ENCODE measurements around the gene IQCB1. TPM values are rescaled to one million over a fixed set of nuclear protein-coding genes. Genes with fewer than 3 reads are reported as not detected.

The IQCB1 gene
- total RNA-seq, 1 experiment from 2014 or later, result 20.1 TPM

DNA sequence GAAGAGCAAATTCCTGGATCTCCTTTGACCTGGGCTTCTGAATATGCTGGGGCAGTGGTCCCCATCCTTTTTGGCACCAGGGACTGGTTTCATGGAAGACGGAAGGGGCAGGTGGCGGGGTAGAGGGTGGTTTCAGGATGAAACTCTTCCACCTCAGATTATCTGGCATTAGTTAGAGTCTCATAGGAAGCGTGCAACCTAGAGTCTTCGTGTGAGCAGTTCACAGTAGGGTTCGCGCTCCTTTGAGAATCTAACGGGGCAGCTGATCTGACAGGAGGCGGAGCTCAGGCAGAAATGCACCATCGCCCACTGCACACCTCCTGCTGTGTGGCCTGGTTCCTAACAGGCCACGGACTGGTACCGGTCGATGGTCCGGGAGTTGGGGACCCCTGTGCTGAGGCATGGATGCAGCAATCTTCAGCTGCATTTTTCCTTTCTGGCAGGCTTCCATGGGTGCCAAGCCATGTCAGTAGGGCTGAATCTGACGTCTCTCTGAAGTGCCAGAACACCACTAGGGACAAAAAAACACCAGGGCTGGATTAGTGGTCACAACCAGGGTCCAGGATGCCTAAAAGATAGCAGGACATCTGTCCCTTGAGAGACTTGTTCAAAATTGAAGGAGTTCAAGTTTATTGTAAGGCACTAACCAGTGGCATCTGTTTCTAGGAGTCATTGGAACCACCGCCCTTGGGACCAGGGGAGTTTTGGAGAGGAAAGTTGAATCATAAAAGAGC, 76.9 kb downstream of the IQCB1 start:
- in situ Hi-C loops (cut with HindIII; ENCODE audit: low pct_unique_long_range_greater_than_20kb, low sequenced_read_pairs), result no loop called here
- no TSS peak for BruUV-seq (replicated peaks)
- H3K4me1 ChIP-seq (ENCODE audit: control insufficient read depth, insufficient read depth, low read length), result no peaks in the 10 kb centered on the region
- ChIA-PET CTCF (no interaction called here), POLR2A (no interaction called here)
- TF ChIP-seq, protein P1, sequence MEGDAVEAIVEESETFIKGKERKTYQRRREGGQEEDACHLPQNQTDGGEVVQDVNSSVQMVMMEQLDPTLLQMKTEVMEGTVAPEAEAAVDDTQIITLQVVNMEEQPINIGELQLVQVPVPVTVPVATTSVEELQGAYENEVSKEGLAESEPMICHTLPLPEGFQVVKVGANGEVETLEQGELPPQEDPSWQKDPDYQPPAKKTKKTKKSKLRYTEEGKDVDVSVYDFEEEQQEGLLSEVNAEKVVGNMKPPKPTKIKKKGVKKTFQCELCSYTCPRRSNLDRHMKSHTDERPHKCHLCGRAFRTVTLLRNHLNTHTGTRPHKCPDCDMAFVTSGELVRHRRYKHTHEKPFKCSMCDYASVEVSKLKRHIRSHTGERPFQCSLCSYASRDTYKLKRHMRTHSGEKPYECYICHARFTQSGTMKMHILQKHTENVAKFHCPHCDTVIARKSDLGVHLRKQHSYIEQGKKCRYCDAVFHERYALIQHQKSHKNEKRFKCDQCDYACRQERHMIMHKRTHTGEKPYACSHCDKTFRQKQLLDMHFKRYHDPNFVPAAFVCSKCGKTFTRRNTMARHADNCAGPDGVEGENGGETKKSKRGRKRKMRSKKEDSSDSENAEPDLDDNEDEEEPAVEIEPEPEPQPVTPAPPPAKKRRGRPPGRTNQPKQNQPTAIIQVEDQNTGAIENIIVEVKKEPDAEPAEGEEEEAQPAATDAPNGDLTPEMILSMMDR (IDR thresholded peaks at IDR 0.05), result no peak
- TF ChIP-seq, protein P2, sequence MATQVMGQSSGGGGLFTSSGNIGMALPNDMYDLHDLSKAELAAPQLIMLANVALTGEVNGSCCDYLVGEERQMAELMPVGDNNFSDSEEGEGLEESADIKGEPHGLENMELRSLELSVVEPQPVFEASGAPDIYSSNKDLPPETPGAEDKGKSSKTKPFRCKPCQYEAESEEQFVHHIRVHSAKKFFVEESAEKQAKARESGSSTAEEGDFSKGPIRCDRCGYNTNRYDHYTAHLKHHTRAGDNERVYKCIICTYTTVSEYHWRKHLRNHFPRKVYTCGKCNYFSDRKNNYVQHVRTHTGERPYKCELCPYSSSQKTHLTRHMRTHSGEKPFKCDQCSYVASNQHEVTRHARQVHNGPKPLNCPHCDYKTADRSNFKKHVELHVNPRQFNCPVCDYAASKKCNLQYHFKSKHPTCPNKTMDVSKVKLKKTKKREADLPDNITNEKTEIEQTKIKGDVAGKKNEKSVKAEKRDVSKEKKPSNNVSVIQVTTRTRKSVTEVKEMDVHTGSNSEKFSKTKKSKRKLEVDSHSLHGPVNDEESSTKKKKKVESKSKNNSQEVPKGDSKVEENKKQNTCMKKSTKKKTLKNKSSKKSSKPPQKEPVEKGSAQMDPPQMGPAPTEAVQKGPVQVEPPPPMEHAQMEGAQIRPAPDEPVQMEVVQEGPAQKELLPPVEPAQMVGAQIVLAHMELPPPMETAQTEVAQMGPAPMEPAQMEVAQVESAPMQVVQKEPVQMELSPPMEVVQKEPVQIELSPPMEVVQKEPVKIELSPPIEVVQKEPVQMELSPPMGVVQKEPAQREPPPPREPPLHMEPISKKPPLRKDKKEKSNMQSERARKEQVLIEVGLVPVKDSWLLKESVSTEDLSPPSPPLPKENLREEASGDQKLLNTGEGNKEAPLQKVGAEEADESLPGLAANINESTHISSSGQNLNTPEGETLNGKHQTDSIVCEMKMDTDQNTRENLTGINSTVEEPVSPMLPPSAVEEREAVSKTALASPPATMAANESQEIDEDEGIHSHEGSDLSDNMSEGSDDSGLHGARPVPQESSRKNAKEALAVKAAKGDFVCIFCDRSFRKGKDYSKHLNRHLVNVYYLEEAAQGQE (IDR thresholded peaks at IDR 0.05; ENCODE audit: insufficient read depth in 1 of 2, low read depth in 2 of 2, low read length in 1 of 2), result no peak
- TF ChIP-seq TCF7L2 (IDR thresholded peaks at IDR 0.05; ENCODE audit: low read depth, low read length) (no peak), POLR2AphosphoS5 (IDR thresholded peaks at IDR 0.05; ENCODE audit: low read depth, low read length) (no peak), SIN3A (IDR thresholded peaks at IDR 0.05; ENCODE audit: borderline replicate concordance, insufficient read depth, low read depth, low read length) (no peak)
- H3K27me3 ChIP-seq (ENCODE audit: control insufficient read depth, insufficient read depth, low read length), result no peaks in the 10 kb centered on the region; the same call in 1 of the 2 replicates
- H3K4me3 ChIP-seq (ENCODE audit: low read depth in 2 of 2, low read length in 2 of 2), result no peak overlapping the region
- DNase-seq (ENCODE audit: low read depth, low spot score) (no peak), ATAC-seq (no peak)
- intact Hi-C loops (cut with micrococcal nuclease; ENCODE audit: unreplicated experiment), result no loop called here
- H3K9me3 ChIP-seq (ENCODE audit: control insufficient read depth, insufficient read depth, low read depth, low read length), result no peaks in the 10 kb centered on the region
- H3K27ac ChIP-seq (ENCODE audit: low read length), result no peak overlapping the region
- no peaks in the 10 kb centered on the region for H3K36me3 ChIP-seq (ENCODE audit: control insufficient read depth, insufficient read depth, low read length)

DNA sequence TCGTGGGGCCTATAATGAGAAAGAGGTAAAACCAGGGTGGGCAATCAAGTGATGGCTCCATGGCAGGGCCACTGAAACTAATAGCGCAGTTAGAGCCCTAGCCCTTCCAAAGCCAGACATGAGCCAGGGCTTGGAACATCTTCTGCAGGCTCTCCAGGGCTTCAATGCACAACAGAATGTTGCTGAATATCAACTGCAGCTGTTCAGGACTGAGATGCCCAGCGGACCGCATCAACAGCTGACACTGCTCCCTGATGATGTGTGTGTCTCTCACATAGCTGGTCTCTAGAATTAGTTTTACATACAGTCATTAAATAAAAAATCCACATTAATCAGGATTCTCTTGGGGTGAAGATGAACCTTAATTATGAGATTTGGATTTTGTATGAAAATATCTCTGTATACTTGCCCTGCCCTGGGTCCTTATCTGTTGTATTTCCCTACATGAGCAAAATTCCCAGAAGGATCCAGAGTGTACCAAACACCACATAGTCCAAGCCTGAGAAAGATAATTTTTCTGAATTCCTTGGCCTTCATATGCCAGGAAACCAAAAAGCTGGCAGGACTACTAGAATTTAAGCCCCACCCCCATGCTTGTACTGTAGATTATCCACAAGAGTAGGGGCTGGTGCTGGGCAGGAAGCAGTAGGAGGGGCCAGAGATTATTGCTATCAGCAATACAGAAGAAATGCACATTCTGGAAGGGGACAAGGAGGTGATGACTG, 77.6 kb downstream of the IQCB1 start:
- no peak for DNase-seq (ENCODE audit: low read depth, low spot score)
- Histone ChIP-seq H3K9me3 (ENCODE audit: control insufficient read depth, insufficient read depth, low read depth, low read length) (no peaks in the 10 kb centered on the region), H3K27me3 (ENCODE audit: control insufficient read depth, insufficient read depth, low read length) (no peaks in the 10 kb centered on the region; the same call in 1 of the 2 replicates), H3K27ac (ENCODE audit: low read length) (no peak overlapping the region), H3K4me3 (ENCODE audit: low read depth in 2 of 2, low read length in 2 of 2) (no peak overlapping the region), H3K36me3 (ENCODE audit: control insufficient read depth, insufficient read depth, low read length) (no peaks in the 10 kb centered on the region), H3K4me1 (ENCODE audit: control insufficient read depth, insufficient read depth, low read length) (no peaks in the 10 kb centered on the region)
- ChIA-PET POLR2A (no interaction called here), CTCF (no interaction called here)
- BruUV-seq (replicated peaks), result no TSS peak
- no peak for TF ChIP-seq POLR2AphosphoS5 (IDR thresholded peaks at IDR 0.05; ENCODE audit: low read depth, low read length)
- TF ChIP-seq SIN3A (IDR thresholded peaks at IDR 0.05; ENCODE audit: borderline replicate concordance, insufficient read depth, low read depth, low read length), result no peak
- TF ChIP-seq, protein P1 (IDR thresholded peaks at IDR 0.05), result no peak
- TF ChIP-seq, protein P2 (IDR thresholded peaks at IDR 0.05; ENCODE audit: insufficient read depth in 1 of 2, low read depth in 2 of 2, low read length in 1 of 2), result no peak
- TF ChIP-seq TCF7L2 (IDR thresholded peaks at IDR 0.05; ENCODE audit: low read depth, low read length), result no peak
- in situ Hi-C loops (cut with HindIII; ENCODE audit: low pct_unique_long_range_greater_than_20kb, low sequenced_read_pairs) (no loop called here), intact Hi-C loops (cut with micrococcal nuclease; ENCODE audit: unreplicated experiment) (no loop called here)
- ATAC-seq, result no peak
